Peyer's patch (tissue), 4 donors: ENCODE data around the gene PODN. TPM values are rescaled to one million over a fixed set of nuclear protein-coding genes. Genes with fewer than 3 reads are reported as not detected.

Source experiments
- DNase-seq, 3 donors: peaks; one replicate each; pipeline ENCODE4 v3.0.0-alpha.2; 2017 to 2019
- H3K27ac ChIP-seq, 4 donors: fragments of 200-600 bp; sonication (generic); one replicate each; pipeline ENCODE4 v1.5.1; 2016 to 2019
- H3K27me3 ChIP-seq, 2 donors: fragments of 200-600 bp; sonication (generic); one replicate each; pipeline ENCODE4 v1.5.1; 2019
- H3K36me3 ChIP-seq, 3 donors: fragments of 200-600 bp; sonication (generic); one replicate each; pipeline ENCODE4 v1.5.1; 2016 to 2019
- H3K4me1 ChIP-seq, 4 donors: fragments of 200-600 bp; sonication (generic); one replicate each; pipeline ENCODE4 v1.5.1; 2016 to 2019
- H3K4me3 ChIP-seq, 4 donors: fragments of 200-600 bp; sonication (generic); 1 replicate in 3 of 4; 2 replicates in 1 of 4; pipeline ENCODE4 v1.5.1; 2016 to 2019; ENCODE audit warnings: mild to moderate bottlenecking in 1 of 4
- H3K9me3 ChIP-seq, 4 donors: fragments of 200-600 bp; sonication (generic); one replicate each; pipeline ENCODE4 v1.5.1; 2016 to 2019; ENCODE audit warnings: mild to moderate bottlenecking in 1 of 4
- POLR2A ChIP-seq, 2 donors: fragments of 450-650 bp; IDR thresholded peaks; one replicate each; pipeline ENCODE4 v1.5.1; 2017; ENCODE audit warnings: antibody characterized with exemption in 2 of 2, mild to moderate bottlenecking in 2 of 2, moderate library complexity in 2 of 2
- total RNA-seq, 4 donors: library from RNA; depleted of rRNA; stranded (reverse); fragments of >200 nt; gene quantifications; one replicate each; pipeline ENCODE4 v1.1.0, GENCODE V29; 2016
- TF ChIP-seq, protein P1 (sequence below), 6 experiments: fragments of 450-650 bp in 4 of 6; fragments of 200-600 bp in 2 of 6; sonication (generic) in 1 of 6; IDR thresholded peaks; one replicate each; pipeline ENCODE4 v1.5.1; 2017 to 2019; ENCODE audit warnings: antibody characterized with exemption in 6 of 6, mild to moderate bottlenecking in 3 of 6, moderate library complexity in 1 of 6

PODN gene
- total RNA-seq, 4 donors from 2014 or later: 7.0 to 32.2 (median 17.0) TPM

DNA sequence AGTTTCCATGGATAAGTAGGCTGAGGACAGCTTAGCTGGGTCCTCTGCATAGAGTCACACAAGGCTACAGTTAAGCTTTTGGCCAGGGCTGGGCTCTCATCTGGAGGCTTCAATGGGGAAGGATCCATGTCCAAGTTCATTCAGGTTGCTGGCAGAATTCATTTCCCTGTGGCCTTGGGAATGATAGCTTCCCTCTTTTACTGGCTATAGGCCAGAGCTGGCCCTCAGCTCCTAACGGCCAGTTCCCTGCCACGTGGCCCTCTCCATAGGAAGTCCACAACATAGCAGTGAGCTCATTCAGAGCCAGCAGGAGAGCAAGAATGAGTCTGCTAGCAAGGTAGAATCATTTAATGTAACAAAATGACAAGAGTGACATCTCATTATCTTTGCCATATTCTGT, 15.1 kb upstream of the PODN start:
- Histone ChIP-seq H3K4me3 (no peak overlapping the region), H3K27ac (no peak overlapping the region), H3K4me1 (peaks cover 0 to 7% (median 0%) of the 10 kb centered on the region in 4 donors), H3K9me3 (no peaks in the 10 kb centered on the region), H3K36me3 (peaks cover 0 to 58% (median 0%) of the 10 kb centered on the region in 3 donors), H3K27me3 (no peaks in the 10 kb centered on the region)
- no peak for DNase-seq
- TF ChIP-seq, protein P1, sequence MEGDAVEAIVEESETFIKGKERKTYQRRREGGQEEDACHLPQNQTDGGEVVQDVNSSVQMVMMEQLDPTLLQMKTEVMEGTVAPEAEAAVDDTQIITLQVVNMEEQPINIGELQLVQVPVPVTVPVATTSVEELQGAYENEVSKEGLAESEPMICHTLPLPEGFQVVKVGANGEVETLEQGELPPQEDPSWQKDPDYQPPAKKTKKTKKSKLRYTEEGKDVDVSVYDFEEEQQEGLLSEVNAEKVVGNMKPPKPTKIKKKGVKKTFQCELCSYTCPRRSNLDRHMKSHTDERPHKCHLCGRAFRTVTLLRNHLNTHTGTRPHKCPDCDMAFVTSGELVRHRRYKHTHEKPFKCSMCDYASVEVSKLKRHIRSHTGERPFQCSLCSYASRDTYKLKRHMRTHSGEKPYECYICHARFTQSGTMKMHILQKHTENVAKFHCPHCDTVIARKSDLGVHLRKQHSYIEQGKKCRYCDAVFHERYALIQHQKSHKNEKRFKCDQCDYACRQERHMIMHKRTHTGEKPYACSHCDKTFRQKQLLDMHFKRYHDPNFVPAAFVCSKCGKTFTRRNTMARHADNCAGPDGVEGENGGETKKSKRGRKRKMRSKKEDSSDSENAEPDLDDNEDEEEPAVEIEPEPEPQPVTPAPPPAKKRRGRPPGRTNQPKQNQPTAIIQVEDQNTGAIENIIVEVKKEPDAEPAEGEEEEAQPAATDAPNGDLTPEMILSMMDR (IDR thresholded peaks at IDR 0.05): no peak
- no peak for TF ChIP-seq POLR2A (IDR thresholded peaks at IDR 0.05)

DNA sequence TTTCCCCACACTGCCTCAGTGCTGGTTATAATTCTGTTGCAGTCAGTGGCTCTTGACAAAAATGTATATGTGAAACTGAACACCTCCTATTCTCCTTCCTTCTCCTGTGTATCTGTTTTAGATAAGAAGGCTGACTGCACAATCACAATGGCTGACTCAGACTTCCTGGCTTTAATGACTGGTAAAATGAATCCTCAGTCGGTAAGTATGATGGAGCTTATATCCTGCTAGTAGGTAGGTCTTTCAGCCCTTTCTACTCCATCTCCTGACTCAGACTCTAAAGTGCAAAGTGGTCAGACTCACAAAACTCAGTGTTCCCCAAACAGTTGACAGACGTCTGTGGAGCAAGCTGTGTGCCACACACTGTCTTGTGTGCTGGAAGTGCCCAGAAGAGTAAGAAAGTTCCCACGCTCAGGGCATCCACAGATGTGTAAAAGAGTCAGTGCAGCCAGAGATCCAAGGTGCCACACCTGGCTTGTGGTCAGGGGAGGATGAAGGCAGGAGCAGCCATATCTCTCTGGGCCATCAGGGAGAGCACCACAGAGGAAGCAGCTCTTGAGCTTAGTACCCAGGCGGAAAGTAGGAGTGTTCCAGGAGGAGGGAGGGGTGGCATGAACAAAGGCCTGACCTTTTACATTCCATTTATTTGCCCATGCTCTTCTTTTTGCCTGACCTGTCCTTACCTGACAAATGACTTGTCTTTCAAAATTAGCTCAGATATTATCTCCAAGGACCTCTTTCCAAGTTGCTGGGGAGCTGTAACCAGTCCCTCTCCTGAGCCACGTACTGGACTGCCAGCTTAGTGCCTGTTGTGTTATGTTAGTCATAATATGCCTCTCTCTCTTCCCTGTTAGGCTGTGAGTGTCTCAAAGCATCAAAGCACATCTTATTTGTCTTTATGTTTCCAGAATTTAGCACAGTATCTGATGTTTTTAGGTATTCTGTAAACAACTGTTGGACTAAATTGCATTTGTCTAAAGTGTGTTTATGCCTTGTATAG, 14.0 kb upstream of the PODN start:
- no peaks in the 10 kb centered on the region for H3K9me3 ChIP-seq
- TF ChIP-seq, protein P1 (IDR thresholded peaks at IDR 0.05): no peak
- TF ChIP-seq POLR2A (IDR thresholded peaks at IDR 0.05): no peak
- no peaks in the 10 kb centered on the region for H3K27me3 ChIP-seq
- H3K4me1 ChIP-seq: peaks cover 0 to 7% (median 0%) of the 10 kb centered on the region in 4 donors
- no peak overlapping the region for H3K4me3 ChIP-seq
- no peak for DNase-seq
- no peak overlapping the region for H3K27ac ChIP-seq
- peaks cover 0 to 52% (median 0%) of the 10 kb centered on the region in 3 donors for H3K36me3 ChIP-seq

- Histone ChIP-seq H3K27me3 (no peaks in the 10 kb centered on the region), H3K4me3 (no peak overlapping the region), H3K9me3 (no peaks in the 10 kb centered on the region), H3K27ac (no peak overlapping the region), H3K36me3 (peaks cover 0 to 59% (median 0%) of the 10 kb centered on the region in 3 donors), H3K4me1 (peaks cover 0 to 7% (median 0%) of the 10 kb centered on the region in 4 donors)
- TF ChIP-seq, protein P1 (IDR thresholded peaks at IDR 0.05): no peak
- no peak for DNase-seq
These were observed 12.9 kb upstream of the PODN start for GRCh38 chr1:53048960-53049573.

DNA sequence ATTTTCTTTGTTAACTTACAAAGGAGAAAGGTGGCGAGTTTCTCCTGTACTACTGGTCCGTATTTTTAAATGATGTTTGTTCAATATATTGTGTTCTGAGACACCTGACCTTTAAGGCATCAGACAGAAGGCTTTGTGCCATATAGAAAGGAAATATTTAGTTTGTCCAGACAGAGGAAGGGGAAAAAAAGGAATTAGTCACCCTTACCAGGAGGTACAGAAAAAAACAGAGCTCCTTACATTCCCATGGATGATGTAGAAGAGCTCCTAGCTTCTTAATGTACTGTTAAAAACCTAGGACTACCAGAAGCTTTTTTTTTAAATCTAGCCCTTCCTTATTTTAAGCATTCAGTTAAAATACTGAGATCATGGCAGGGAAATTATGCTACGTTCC, 12.4 kb upstream of the PODN start:
- TF ChIP-seq POLR2A (IDR thresholded peaks at IDR 0.05): no peak
- TF ChIP-seq, protein P1 (IDR thresholded peaks at IDR 0.05): no peak
- no peak overlapping the region for H3K27ac ChIP-seq
- no peaks in the 10 kb centered on the region for H3K9me3 ChIP-seq
- H3K4me3 ChIP-seq: no peak overlapping the region
- H3K4me1 ChIP-seq: peaks cover 0 to 7% (median 0%) of the 10 kb centered on the region in 4 donors
- H3K36me3 ChIP-seq: peaks cover 0 to 54% (median 0%) of the 10 kb centered on the region in 3 donors
- H3K27me3 ChIP-seq: no peaks in the 10 kb centered on the region
- no peak for DNase-seq

DNA sequence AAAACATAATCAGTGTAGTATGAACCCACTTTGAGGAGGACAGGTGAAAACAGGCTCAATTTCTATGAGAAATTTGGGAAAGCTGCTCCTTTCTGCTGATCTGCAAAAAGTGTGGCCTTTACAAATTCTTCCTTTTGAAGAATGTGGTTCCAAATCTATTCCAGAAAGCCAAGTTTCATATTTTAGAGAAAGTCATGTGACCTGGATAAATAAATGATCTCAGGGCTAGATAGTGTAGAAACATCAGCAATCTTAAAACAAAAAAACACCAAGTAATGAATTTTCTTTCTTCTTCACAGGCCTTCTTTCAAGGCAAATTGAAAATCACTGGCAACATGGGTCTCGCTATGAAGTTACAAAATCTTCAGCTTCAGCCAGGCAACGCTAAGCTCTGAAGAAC, 11.7 kb upstream of the PODN start:
- H3K4me1 ChIP-seq: peaks cover 0 to 7% (median 0%) of the 10 kb centered on the region in 4 donors
- TF ChIP-seq, protein P1 (IDR thresholded peaks at IDR 0.05): no peak
- no peak for TF ChIP-seq POLR2A (IDR thresholded peaks at IDR 0.05)
- no peaks in the 10 kb centered on the region for H3K27me3 ChIP-seq
- H3K4me3 ChIP-seq: no peak overlapping the region
- no peak for DNase-seq
- no peaks in the 10 kb centered on the region for H3K9me3 ChIP-seq
- no peak overlapping the region for H3K27ac ChIP-seq
- peaks cover 0 to 54% (median 0%) of the 10 kb centered on the region in 3 donors for H3K36me3 ChIP-seq
